ENCODE measurements around the gene IGFLR1.

IGFLR1 gene

GRCh38 chr19:35755550-35756376 lies 13.5 kb upstream of the IGFLR1 start:
- DNase-seq: peak; percentile 61

- no peak for DNase-seq
These were observed 12.9 kb upstream of the IGFLR1 start for GRCh38 chr19:35755131-35755549.

GRCh38 chr19:35754370-35755130 lies 12.3 kb upstream of the IGFLR1 start:
- DNase-seq: no peak

- DNase-seq: no peak
These were observed 11.6 kb upstream of the IGFLR1 start for GRCh38 chr19:35753634-35754369.

GRCh38 chr19:35752746-35753350 lies 10.6 kb upstream of the IGFLR1 start:
- DNase-seq: no peak

GRCh38 chr19:35751839-35752745 lies 9.8 kb upstream of the IGFLR1 start:
- no peak for DNase-seq

- no peak for DNase-seq
These were observed 7.9 kb upstream of the IGFLR1 start for GRCh38 chr19:35750167-35750566.

GRCh38 chr19:35748106-35749020 lies 6.1 kb upstream of the IGFLR1 start, which contains the start of gene LIN37:
Gene LIN37, plus strand, starts transcription at chr19:35748576. Its CDS starts 149 bp downstream, at chr19:35748725.
- peak; percentile 99 for DNase-seq

- DNase-seq: no peak
These were observed 4.3 kb upstream of the IGFLR1 start for GRCh38 chr19:35746531-35746930.

- no peak for DNase-seq
These were observed 3.8 kb upstream of the IGFLR1 start for GRCh38 chr19:35746087-35746462.

- peak; percentile 99 for DNase-seq
These were observed 3.3 kb upstream of the IGFLR1 start, which contains the start of the genes PSENEN and U2AF1L4 for GRCh38 chr19:35745328-35746086. Gene PSENEN, plus strand, starts transcription at chr19:35745651. Its CDS starts 280 bp downstream, at chr19:35745931. Gene U2AF1L4, minus strand, starts transcription at chr19:35745418. Its CDS starts 27 bp downstream, at chr19:35745391.

- DNase-seq: peak; percentile 94
These were observed 2.4 kb upstream of the IGFLR1 start for GRCh38 chr19:35744430-35745327.

- no peak for DNase-seq
These were observed 1.6 kb upstream of the IGFLR1 start for GRCh38 chr19:35743640-35744429.

- no peak for DNase-seq
These were observed 1.1 kb downstream of the IGFLR1 start for GRCh38 chr19:35741203-35741515.

GRCh38 chr19:35740423-35741202 lies 1.6 kb downstream of the IGFLR1 start:
- peak; percentile 91 for DNase-seq

- DNase-seq: no peak
These were observed 2.2 kb downstream of the IGFLR1 start for GRCh38 chr19:35740108-35740422.
